ENCODE data around the gene WAC. TPM values are rescaled to one million over a fixed set of nuclear protein-coding genes. Genes with fewer than 3 reads are reported as not detected.

Gene WAC
- total and polyA plus RNA-seq, 2 experiments from 2014 or later: 59.4 to 116 TPM

DNA sequence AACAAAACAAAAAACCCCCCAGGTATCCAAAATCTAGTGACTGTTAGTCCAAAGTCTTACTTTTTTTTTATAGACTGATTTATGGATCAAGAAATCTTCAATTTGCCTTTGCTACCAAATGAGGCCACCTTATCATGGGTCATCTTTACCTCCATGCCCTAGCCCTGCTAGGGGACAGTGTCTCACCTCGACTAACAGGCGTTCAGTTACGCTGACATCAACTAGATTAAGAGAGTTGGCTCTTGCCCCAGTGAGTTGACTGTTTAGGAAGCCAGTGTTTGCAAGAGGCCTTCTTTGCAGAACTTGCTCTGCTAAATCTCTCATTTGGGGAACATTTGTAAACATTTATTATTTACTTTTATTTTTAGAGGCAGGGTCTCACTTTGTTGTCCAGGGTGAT lies 36.9 kb upstream of the WAC start:
- Histone ChIP-seq H4K20me1 (replicated peaks; ENCODE audit: insufficient read depth) (no peaks in the 10 kb centered on the region), H3K4me3 (no peak overlapping the region), H3F3A (replicated peaks; ENCODE audit: low read depth) (no peaks in the 10 kb centered on the region), H2AFZ (no peak overlapping the region), H3K9me2 (ENCODE audit: insufficient read depth) (no peaks in the 10 kb centered on the region), H3K27me3 (ENCODE audit: insufficient read depth) (no peaks in the 10 kb centered on the region), H3K79me2 (replicated peaks; ENCODE audit: insufficient read depth) (no peaks in the 10 kb centered on the region), H3K27ac (ENCODE audit: low read depth) (no peak overlapping the region), H3K4me1 (ENCODE audit: insufficient read depth) (peaks cover 3% of the 10 kb centered on the region), H3K36me3 (ENCODE audit: insufficient read depth) (no peaks in the 10 kb centered on the region), H3K4me2 (no peak overlapping the region)
- Mint-ChIP-seq H3K9me3 (no peaks in the 10 kb centered on the region), H3K27me3 (ENCODE audit: insufficient read depth, low read depth, poor library complexity) (peaks cover 6% of the 10 kb centered on the region), H3K27ac (no peak overlapping the region), H3K4me1 (peaks cover 6% of the 10 kb centered on the region; the same call in 2 of the 3 replicates), H3K36me3 (ENCODE audit: low read depth) (no peaks in the 10 kb centered on the region), H3K4me3 (no peak overlapping the region)
- TF ChIP-seq, protein P1, sequence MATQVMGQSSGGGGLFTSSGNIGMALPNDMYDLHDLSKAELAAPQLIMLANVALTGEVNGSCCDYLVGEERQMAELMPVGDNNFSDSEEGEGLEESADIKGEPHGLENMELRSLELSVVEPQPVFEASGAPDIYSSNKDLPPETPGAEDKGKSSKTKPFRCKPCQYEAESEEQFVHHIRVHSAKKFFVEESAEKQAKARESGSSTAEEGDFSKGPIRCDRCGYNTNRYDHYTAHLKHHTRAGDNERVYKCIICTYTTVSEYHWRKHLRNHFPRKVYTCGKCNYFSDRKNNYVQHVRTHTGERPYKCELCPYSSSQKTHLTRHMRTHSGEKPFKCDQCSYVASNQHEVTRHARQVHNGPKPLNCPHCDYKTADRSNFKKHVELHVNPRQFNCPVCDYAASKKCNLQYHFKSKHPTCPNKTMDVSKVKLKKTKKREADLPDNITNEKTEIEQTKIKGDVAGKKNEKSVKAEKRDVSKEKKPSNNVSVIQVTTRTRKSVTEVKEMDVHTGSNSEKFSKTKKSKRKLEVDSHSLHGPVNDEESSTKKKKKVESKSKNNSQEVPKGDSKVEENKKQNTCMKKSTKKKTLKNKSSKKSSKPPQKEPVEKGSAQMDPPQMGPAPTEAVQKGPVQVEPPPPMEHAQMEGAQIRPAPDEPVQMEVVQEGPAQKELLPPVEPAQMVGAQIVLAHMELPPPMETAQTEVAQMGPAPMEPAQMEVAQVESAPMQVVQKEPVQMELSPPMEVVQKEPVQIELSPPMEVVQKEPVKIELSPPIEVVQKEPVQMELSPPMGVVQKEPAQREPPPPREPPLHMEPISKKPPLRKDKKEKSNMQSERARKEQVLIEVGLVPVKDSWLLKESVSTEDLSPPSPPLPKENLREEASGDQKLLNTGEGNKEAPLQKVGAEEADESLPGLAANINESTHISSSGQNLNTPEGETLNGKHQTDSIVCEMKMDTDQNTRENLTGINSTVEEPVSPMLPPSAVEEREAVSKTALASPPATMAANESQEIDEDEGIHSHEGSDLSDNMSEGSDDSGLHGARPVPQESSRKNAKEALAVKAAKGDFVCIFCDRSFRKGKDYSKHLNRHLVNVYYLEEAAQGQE (IDR thresholded peaks at IDR 0.05; ENCODE audit: unreplicated experiment): no peak
- TF ChIP-seq, protein P2, sequence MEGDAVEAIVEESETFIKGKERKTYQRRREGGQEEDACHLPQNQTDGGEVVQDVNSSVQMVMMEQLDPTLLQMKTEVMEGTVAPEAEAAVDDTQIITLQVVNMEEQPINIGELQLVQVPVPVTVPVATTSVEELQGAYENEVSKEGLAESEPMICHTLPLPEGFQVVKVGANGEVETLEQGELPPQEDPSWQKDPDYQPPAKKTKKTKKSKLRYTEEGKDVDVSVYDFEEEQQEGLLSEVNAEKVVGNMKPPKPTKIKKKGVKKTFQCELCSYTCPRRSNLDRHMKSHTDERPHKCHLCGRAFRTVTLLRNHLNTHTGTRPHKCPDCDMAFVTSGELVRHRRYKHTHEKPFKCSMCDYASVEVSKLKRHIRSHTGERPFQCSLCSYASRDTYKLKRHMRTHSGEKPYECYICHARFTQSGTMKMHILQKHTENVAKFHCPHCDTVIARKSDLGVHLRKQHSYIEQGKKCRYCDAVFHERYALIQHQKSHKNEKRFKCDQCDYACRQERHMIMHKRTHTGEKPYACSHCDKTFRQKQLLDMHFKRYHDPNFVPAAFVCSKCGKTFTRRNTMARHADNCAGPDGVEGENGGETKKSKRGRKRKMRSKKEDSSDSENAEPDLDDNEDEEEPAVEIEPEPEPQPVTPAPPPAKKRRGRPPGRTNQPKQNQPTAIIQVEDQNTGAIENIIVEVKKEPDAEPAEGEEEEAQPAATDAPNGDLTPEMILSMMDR (conservative IDR thresholded peaks at IDR 0.05; ENCODE audit: low read depth in 2 of 2): no peak
- no peak for TF ChIP-seq POLR2AphosphoS5 (IDR thresholded peaks at IDR 0.05; ENCODE audit: low read depth)
- no peak for TF ChIP-seq NANOG (IDR thresholded peaks at IDR 0.05; ENCODE audit: borderline replicate concordance)
- TF ChIP-seq ZNF114 (CRISPR knock-in tag; IDR thresholded peaks at IDR 0.05): no peak
- TF ChIP-seq, protein P3, sequence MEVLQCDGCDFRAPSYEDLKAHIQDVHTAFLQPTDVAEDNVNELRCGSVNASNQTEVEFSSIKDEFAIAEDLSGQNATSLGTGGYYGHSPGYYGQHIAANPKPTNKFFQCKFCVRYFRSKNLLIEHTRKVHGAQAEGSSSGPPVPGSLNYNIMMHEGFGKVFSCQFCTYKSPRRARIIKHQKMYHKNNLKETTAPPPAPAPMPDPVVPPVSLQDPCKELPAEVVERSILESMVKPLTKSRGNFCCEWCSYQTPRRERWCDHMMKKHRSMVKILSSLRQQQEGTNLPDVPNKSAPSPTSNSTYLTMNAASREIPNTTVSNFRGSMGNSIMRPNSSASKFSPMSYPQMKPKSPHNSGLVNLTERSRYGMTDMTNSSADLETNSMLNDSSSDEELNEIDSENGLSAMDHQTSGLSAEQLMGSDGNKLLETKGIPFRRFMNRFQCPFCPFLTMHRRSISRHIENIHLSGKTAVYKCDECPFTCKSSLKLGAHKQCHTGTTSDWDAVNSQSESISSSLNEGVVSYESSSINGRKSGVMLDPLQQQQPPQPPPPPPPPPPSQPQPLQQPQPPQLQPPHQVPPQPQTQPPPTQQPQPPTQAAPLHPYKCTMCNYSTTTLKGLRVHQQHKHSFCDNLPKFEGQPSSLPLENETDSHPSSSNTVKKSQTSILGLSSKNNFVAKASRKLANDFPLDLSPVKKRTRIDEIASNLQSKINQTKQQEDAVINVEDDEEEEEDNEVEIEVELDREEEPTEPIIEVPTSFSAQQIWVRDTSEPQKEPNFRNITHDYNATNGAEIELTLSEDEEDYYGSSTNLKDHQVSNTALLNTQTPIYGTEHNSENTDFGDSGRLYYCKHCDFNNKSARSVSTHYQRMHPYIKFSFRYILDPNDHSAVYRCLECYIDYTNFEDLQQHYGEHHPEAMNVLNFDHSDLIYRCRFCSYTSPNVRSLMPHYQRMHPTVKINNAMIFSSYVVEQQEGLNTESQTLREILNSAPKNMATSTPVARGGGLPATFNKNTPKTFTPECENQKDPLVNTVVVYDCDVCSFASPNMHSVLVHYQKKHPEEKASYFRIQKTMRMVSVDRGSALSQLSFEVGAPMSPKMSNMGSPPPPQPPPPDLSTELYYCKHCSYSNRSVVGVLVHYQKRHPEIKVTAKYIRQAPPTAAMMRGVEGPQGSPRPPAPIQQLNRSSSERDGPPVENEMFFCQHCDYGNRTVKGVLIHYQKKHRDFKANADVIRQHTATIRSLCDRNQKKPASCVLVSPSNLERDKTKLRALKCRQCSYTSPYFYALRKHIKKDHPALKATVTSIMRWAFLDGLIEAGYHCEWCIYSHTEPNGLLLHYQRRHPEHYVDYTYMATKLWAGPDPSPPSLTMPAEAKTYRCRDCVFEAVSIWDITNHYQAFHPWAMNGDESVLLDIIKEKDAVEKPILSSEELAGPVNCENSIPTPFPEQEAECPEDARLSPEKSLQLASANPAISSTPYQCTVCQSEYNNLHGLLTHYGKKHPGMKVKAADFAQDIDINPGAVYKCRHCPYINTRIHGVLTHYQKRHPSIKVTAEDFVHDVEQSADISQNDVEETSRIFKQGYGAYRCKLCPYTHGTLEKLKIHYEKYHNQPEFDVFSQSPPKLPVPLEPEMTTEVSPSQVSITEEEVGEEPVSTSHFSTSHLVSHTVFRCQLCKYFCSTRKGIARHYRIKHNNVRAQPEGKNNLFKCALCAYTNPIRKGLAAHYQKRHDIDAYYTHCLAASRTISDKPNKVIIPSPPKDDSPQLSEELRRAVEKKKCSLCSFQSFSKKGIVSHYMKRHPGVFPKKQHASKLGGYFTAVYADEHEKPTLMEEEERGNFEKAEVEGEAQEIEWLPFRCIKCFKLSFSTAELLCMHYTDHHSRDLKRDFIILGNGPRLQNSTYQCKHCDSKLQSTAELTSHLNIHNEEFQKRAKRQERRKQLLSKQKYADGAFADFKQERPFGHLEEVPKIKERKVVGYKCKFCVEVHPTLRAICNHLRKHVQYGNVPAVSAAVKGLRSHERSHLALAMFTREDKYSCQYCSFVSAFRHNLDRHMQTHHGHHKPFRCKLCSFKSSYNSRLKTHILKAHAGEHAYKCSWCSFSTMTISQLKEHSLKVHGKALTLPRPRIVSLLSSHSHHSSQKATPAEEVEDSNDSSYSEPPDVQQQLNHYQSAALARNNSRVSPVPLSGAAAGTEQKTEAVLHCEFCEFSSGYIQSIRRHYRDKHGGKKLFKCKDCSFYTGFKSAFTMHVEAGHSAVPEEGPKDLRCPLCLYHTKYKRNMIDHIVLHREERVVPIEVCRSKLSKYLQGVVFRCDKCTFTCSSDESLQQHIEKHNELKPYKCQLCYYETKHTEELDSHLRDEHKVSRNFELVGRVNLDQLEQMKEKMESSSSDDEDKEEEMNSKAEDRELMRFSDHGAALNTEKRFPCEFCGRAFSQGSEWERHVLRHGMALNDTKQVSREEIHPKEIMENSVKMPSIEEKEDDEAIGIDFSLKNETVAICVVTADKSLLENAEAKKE (CRISPR knock-in tag; IDR thresholded peaks at IDR 0.05): no peak
- TF ChIP-seq, protein P4, sequence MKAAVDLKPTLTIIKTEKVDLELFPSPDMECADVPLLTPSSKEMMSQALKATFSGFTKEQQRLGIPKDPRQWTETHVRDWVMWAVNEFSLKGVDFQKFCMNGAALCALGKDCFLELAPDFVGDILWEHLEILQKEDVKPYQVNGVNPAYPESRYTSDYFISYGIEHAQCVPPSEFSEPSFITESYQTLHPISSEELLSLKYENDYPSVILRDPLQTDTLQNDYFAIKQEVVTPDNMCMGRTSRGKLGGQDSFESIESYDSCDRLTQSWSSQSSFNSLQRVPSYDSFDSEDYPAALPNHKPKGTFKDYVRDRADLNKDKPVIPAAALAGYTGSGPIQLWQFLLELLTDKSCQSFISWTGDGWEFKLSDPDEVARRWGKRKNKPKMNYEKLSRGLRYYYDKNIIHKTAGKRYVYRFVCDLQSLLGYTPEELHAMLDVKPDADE (IDR thresholded peaks at IDR 0.05): no peak
- no peak for TF ChIP-seq CREB1 (CRISPR knock-in tag; IDR thresholded peaks at IDR 0.05; ENCODE audit: low read depth)
- DNase-seq (ENCODE audit: low spot score): no peak
- no peak for ATAC-seq
